HFF-Myc (cell line): ENCODE data around the gene TBCC.

Source experiments
- DNase-seq: peaks from one replicate; pipeline ENCODE4 v3.0.0-alpha.2; 2011; ENCODE audit warnings: low read depth; ENCODE audit errors: extremely low read depth
- H3K4me3 ChIP-seq: replicated peaks from 2 replicates; pipeline ENCODE4 v1.5.1; 2011; ENCODE audit warnings: low read depth, mild to moderate bottlenecking, control low read depth, low read length
- CTCF ChIP-seq: IDR thresholded peaks from 2 replicates; pipeline ENCODE4 v1.5.1; 2012; ENCODE audit warnings: mild to moderate bottlenecking, low read depth, low read length, control low read depth; ENCODE audit errors: missing control alignments

Gene TBCC

GRCh38 chr6:42761287-42762067 lies 15.6 kb upstream of the TBCC start:
- TF ChIP-seq CTCF, result no peak
- H3K4me3 ChIP-seq, result no peak overlapping the region
- no peak for DNase-seq

GRCh38 chr6:42758756-42759430 lies 13.0 kb upstream of the TBCC start:
- TF ChIP-seq CTCF, result no peak
- DNase-seq, result no peak
- H3K4me3 ChIP-seq, result no peak overlapping the region

- no peak for TF ChIP-seq CTCF
- no peak for DNase-seq
- no peak overlapping the region for H3K4me3 ChIP-seq
These were observed 10.8 kb upstream of the TBCC start for GRCh38 chr6:42756722-42757121.

- H3K4me3 ChIP-seq, result no peak overlapping the region
- no peak for TF ChIP-seq CTCF
- no peak for DNase-seq
These were observed 8.9 kb upstream of the TBCC start for GRCh38 chr6:42754759-42755158.

- no peak overlapping the region for H3K4me3 ChIP-seq
- no peak for TF ChIP-seq CTCF
- no peak for DNase-seq
These were observed 5.2 kb upstream of the TBCC start for GRCh38 chr6:42751055-42751454.

GRCh38 chr6:42748203-42748898 lies 2.4 kb upstream of the TBCC start:
- no peak for DNase-seq
- H3K4me3 ChIP-seq, result no peak overlapping the region
- TF ChIP-seq CTCF, result no peak
